Measurements from ENCODE around the gene OPA3.
"Not testable (repeated sequence)": the region's sequence is repeated elsewhere in the genome, so short reads cannot be mapped to it uniquely, and the experiment has no call there.

Gene OPA3

GRCh38 chr19:45517641-45518468, 66.7 kb downstream of the OPA3 start:
- Histone ChIP-seq H3K4me1 (ENCODE audit: control insufficient read depth, insufficient read depth, low read length) (no peaks in the 10 kb centered on the region), H3K27me3 (ENCODE audit: control insufficient read depth, insufficient read depth, low read length) (no peaks in the 10 kb centered on the region), H3K9ac (ENCODE audit: low read depth, low read length) (no peak overlapping the region), H3K36me3 (ENCODE audit: control insufficient read depth, insufficient read depth, low read length) (peaks cover 54% of the 10 kb centered on the region), H3K9me3 (ENCODE audit: control insufficient read depth, insufficient read depth, low read length) (no peaks in the 10 kb centered on the region), H3K4me3 (ENCODE audit: low read depth, low read length) (no peak overlapping the region), H3K27ac (ENCODE audit: low read depth, low read length) (no peak overlapping the region)

- Histone ChIP-seq H3K4me3 (ENCODE audit: low read depth, low read length) (no peak overlapping the region), H3K36me3 (ENCODE audit: control insufficient read depth, insufficient read depth, low read length) (peaks cover 51% of the 10 kb centered on the region), H3K4me1 (ENCODE audit: control insufficient read depth, insufficient read depth, low read length) (no peaks in the 10 kb centered on the region), H3K27me3 (ENCODE audit: control insufficient read depth, insufficient read depth, low read length) (no peaks in the 10 kb centered on the region), H3K9ac (ENCODE audit: low read depth, low read length) (no peak overlapping the region), H3K27ac (ENCODE audit: low read depth, low read length) (no peak overlapping the region), H3K9me3 (ENCODE audit: control insufficient read depth, insufficient read depth, low read length) (no peaks in the 10 kb centered on the region)
These were observed 67.4 kb downstream of the OPA3 start for GRCh38 chr19:45517238-45517637.

- no peaks in the 10 kb centered on the region for H3K9me3 ChIP-seq (ENCODE audit: control insufficient read depth, insufficient read depth, low read length)
- H3K36me3 ChIP-seq (ENCODE audit: control insufficient read depth, insufficient read depth, low read length) = peaks cover 45% of the 10 kb centered on the region
- H3K27ac ChIP-seq (ENCODE audit: low read depth, low read length) = no peak overlapping the region
- H3K27me3 ChIP-seq (ENCODE audit: control insufficient read depth, insufficient read depth, low read length) = no peaks in the 10 kb centered on the region
- no peaks in the 10 kb centered on the region for H3K4me1 ChIP-seq (ENCODE audit: control insufficient read depth, insufficient read depth, low read length)
- H3K9ac ChIP-seq (ENCODE audit: low read depth, low read length) = no peak overlapping the region
- no peak overlapping the region for H3K4me3 ChIP-seq (ENCODE audit: low read depth, low read length)
These were observed 68.7 kb downstream of the OPA3 start for GRCh38 chr19:45515807-45516401.

GRCh38 chr19:45515081-45515624, 69.4 kb downstream of the OPA3 start:
- peaks cover 43% of the 10 kb centered on the region for H3K36me3 ChIP-seq (ENCODE audit: control insufficient read depth, insufficient read depth, low read length)
- no peaks in the 10 kb centered on the region for H3K27me3 ChIP-seq (ENCODE audit: control insufficient read depth, insufficient read depth, low read length)
- H3K27ac ChIP-seq (ENCODE audit: low read depth, low read length) = no peak overlapping the region
- H3K4me3 ChIP-seq (ENCODE audit: low read depth, low read length) = no peak overlapping the region
- H3K4me1 ChIP-seq (ENCODE audit: control insufficient read depth, insufficient read depth, low read length) = no peaks in the 10 kb centered on the region
- no peaks in the 10 kb centered on the region for H3K9me3 ChIP-seq (ENCODE audit: control insufficient read depth, insufficient read depth, low read length)
- no peak overlapping the region for H3K9ac ChIP-seq (ENCODE audit: low read depth, low read length)

- Histone ChIP-seq H3K9ac (ENCODE audit: low read depth, low read length) (no peak overlapping the region), H3K27ac (ENCODE audit: low read depth, low read length) (no peak overlapping the region), H3K4me1 (ENCODE audit: control insufficient read depth, insufficient read depth, low read length) (peaks cover 6% of the 10 kb centered on the region), H3K27me3 (ENCODE audit: control insufficient read depth, insufficient read depth, low read length) (no peaks in the 10 kb centered on the region), H3K4me3 (ENCODE audit: low read depth, low read length) (no peak overlapping the region), H3K9me3 (ENCODE audit: control insufficient read depth, insufficient read depth, low read length) (no peaks in the 10 kb centered on the region), H3K36me3 (ENCODE audit: control insufficient read depth, insufficient read depth, low read length) (peaks cover 39% of the 10 kb centered on the region)
These were observed 70.1 kb downstream of the OPA3 start for GRCh38 chr19:45514376-45515051.

GRCh38 chr19:45512881-45513483, 71.6 kb downstream of the OPA3 start:
- H3K27ac ChIP-seq (ENCODE audit: low read depth, low read length) = no peak overlapping the region
- H3K9ac ChIP-seq (ENCODE audit: low read depth, low read length) = no peak overlapping the region
- peaks cover 8% of the 10 kb centered on the region for H3K4me1 ChIP-seq (ENCODE audit: control insufficient read depth, insufficient read depth, low read length)
- H3K36me3 ChIP-seq (ENCODE audit: control insufficient read depth, insufficient read depth, low read length) = peaks cover 27% of the 10 kb centered on the region
- no peaks in the 10 kb centered on the region for H3K27me3 ChIP-seq (ENCODE audit: control insufficient read depth, insufficient read depth, low read length)
- no peak overlapping the region for H3K4me3 ChIP-seq (ENCODE audit: low read depth, low read length)
- H3K9me3 ChIP-seq (ENCODE audit: control insufficient read depth, insufficient read depth, low read length) = no peaks in the 10 kb centered on the region

GRCh38 chr19:45511074-45511473, 73.5 kb downstream of the OPA3 start:
- Histone ChIP-seq H3K9me3 (ENCODE audit: control insufficient read depth, insufficient read depth, low read length) (no peaks in the 10 kb centered on the region), H3K4me1 (ENCODE audit: control insufficient read depth, insufficient read depth, low read length) (peaks cover 10% of the 10 kb centered on the region), H3K27ac (ENCODE audit: low read depth, low read length) (no peak overlapping the region), H3K9ac (ENCODE audit: low read depth, low read length) (no peak overlapping the region), H3K4me3 (ENCODE audit: low read depth, low read length) (no peak overlapping the region), H3K36me3 (ENCODE audit: control insufficient read depth, insufficient read depth, low read length) (peaks cover 17% of the 10 kb centered on the region), H3K27me3 (ENCODE audit: control insufficient read depth, insufficient read depth, low read length) (no peaks in the 10 kb centered on the region)

GRCh38 chr19:45510352-45510751, 74.2 kb downstream of the OPA3 start:
- not testable (repeated sequence) for H3K9ac ChIP-seq (ENCODE audit: low read depth, low read length); H3K27ac ChIP-seq (ENCODE audit: low read depth, low read length); H3K4me3 ChIP-seq (ENCODE audit: low read depth, low read length); H3K27me3 ChIP-seq (ENCODE audit: control insufficient read depth, insufficient read depth, low read length); H3K9me3 ChIP-seq (ENCODE audit: control insufficient read depth, insufficient read depth, low read length)
- H3K36me3 ChIP-seq (ENCODE audit: control insufficient read depth, insufficient read depth, low read length) = peaks cover 11% of the 10 kb centered on the region
- peaks cover 11% of the 10 kb centered on the region for H3K4me1 ChIP-seq (ENCODE audit: control insufficient read depth, insufficient read depth, low read length)

- Histone ChIP-seq H3K27ac (ENCODE audit: low read depth, low read length) (peak overlapping the region; percentile 96), H3K4me1 (ENCODE audit: control insufficient read depth, insufficient read depth, low read length) (peaks cover 11% of the 10 kb centered on the region), H3K4me3 (ENCODE audit: low read depth, low read length) (peak overlapping the region; percentile 48), H3K9me3 (ENCODE audit: control insufficient read depth, insufficient read depth, low read length) (no peaks in the 10 kb centered on the region), H3K9ac (ENCODE audit: low read depth, low read length) (peak overlapping the region; percentile 10; the same call in 1 of the 2 replicates), H3K27me3 (ENCODE audit: control insufficient read depth, insufficient read depth, low read length) (no peaks in the 10 kb centered on the region), H3K36me3 (ENCODE audit: control insufficient read depth, insufficient read depth, low read length) (peaks cover 11% of the 10 kb centered on the region)
These were observed 74.9 kb downstream of the OPA3 start for GRCh38 chr19:45509692-45510015.

GRCh38 chr19:45508861-45509691, 75.5 kb downstream of the OPA3 start:
- Histone ChIP-seq H3K27me3 (ENCODE audit: control insufficient read depth, insufficient read depth, low read length) (no peaks in the 10 kb centered on the region), H3K9ac (ENCODE audit: low read depth, low read length) (peak overlapping the region; percentile 40), H3K36me3 (ENCODE audit: control insufficient read depth, insufficient read depth, low read length) (peaks cover 11% of the 10 kb centered on the region), H3K4me3 (ENCODE audit: low read depth, low read length) (peak overlapping the region; percentile 100), H3K27ac (ENCODE audit: low read depth, low read length) (peak overlapping the region; percentile 96), H3K9me3 (ENCODE audit: control insufficient read depth, insufficient read depth, low read length) (no peaks in the 10 kb centered on the region), H3K4me1 (ENCODE audit: control insufficient read depth, insufficient read depth, low read length) (peaks cover 11% of the 10 kb centered on the region)
